HG03558 (cell line): ENCODE measurements around the gene WEE1.
"Not testable (repeated sequence)": the region's sequence is repeated elsewhere in the genome, so short reads cannot be mapped to it uniquely, and the experiment has no call there.

ENCODE experiments used
- ATAC-seq: cut with Tn5 transposase; IDR thresholded peaks from one replicate; pipeline ENCODE4 v1.9.1; 2021; ENCODE audit warnings: moderate number of reproducible peaks; ENCODE audit not compliant: unreplicated experiment; ENCODE audit errors: extremely low read depth

WEE1 gene

GRCh38 chr11:9616858-9617257 is 43.4 kb downstream of the WEE1 start:
- ATAC-seq = no peak

DNA sequence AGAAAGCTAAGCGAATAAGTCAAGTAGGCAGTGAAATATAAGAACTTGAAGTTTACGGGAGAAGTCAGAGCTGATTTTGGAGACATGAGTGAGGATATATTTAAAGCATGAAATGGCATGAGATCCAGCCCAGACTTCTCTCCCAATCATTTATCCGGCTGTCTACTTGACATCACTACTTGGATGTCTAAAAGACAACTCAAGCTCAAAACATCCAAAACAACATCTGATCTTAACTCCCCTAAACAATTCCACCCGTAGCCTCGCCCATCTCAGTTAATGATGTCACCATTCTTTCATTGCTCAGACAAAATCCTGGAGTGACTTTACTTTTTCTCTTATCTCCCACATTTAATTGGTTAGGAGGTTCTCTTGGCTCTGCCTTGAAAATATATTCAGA is 44.5 kb downstream of the WEE1 start:
- ATAC-seq = no peak

DNA sequence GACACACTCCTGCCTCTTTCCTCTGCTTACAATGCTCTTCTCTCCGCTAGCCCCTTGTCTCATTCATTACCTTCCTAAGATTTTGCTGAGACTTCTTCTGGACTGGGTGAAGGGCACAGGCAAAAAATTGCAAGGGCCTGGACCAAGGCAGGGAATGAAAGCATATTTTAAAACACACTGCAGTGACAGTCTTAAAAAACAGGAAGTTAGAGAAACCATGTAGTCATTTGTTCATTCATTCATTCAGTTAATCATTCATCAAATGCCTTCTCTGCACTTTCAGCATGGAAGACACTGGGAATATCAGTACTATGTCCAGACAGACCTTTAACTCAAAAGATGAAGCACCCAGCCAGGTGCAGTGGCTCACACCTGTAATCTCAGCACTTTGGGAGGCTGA is 45.5 kb downstream of the WEE1 start:
- ATAC-seq = no peak

DNA sequence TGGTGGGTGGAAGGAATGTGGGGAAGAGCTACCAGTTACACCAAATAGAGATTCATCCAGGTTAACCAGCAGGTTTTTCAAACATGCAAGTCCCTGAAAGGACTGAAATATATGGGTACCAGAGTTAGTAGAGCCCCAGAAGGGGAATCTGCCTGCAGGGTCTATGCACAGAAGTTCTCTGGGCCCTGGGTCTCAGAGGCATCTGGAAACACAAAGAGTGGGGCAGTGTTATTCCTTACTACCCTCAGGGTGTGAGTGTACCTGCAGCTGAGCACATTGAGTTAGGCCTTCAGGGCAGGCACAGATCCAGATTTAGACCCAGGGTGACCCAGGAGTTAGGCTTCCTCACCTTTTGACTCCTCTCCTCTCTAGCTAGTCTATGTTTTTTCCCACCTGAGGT is 46.5 kb downstream of the WEE1 start:
- no peak for ATAC-seq

- ATAC-seq = not testable (repeated sequence)
Measured at GRCh38 chr11:9622353-9622752, 48.9 kb downstream of the WEE1 start.

DNA sequence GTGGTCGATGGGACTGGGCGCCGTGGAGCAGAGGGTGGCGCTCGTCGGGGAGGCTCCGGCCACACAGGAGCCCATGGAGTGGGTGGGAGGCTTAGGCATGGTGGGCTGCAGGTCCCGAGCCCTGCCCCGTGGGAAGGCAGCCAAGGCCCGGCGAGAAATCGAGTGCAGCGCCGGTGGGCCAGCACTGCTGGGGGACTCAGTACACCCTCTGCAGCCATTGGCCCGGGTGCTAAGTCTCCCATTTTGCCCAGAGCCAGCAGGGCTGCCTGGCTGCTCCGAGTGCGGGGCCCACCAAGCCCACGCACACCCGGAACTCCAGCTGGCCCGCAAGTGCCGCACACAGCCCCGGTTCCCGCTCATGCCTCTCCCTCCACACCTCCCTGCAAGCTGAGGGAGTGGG is 49.6 kb downstream of the WEE1 start:
- not testable (repeated sequence) for ATAC-seq

GRCh38 chr11:9624448-9624847 is 51.0 kb downstream of the WEE1 start:
- ATAC-seq = no peak

- ATAC-seq = no peak
Measured at GRCh38 chr11:9625162-9625561, 51.7 kb downstream of the WEE1 start.

DNA sequence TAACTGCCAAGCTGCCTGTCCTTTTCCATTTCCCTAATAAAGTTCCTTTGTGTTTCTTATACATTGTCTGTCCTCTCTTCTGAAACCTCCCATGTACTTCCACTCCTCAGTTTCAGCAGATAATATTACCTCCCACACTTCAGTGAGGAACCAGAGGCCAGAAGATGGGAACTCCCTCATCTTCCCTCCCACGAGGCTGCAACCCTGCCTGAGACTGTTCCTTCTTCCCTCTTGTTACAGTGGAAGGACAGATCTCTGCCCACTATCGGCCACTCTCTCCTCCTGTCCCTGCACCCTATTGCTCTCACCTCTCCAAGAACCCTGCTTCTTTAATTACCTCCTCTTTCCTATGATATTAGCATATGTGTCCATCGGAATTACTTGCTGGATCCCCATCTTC is 52.3 kb downstream of the WEE1 start:
- no peak for ATAC-seq

DNA sequence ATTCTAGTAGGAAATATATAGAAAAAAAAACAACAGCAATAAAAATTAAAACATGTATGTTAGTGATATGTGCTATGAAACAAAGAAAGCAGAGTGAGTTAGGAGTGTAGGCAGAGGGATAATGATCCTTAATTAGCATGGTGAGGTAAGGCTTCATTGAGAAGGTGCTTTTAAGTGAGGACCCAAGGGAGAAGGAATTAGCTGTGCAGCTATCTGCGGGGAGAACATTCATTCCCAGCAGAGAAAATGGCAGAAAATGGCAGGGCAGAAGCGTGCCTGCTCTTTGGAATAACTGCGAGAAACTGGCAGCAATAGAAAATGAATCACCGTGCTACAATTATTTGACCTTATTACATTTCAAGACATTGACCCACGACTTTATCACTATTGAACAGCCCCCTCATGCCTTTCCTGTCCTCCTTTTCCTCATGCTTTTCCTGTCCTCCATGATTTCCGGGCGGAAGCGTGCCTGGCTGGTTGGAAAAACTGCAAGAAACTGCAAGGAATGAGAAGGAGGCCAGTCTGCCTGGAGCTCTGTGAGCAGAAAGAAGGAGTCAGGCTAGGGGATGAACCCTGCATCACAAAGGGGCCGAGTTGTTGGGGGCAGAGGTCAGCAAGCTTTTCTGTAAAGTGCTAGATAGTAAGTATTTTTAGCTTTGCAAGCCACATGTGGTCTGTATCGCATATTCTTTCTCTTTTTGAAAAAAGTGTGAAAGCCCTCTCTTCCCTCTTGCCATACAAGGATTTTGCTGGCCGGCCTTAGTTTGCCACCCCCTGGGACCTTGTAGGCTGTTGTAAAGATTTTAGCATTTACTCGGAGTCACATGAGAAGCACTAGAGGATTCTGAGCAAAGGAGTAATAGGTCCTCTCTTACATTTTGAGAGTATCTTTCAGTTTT is 53.3 kb downstream of the WEE1 start:
- no peak for ATAC-seq

- ATAC-seq = no peak
Measured at GRCh38 chr11:9629064-9629463, 55.6 kb downstream of the WEE1 start.

GRCh38 chr11:9633679-9634078 is 60.2 kb downstream of the WEE1 start:
- no peak for ATAC-seq

DNA sequence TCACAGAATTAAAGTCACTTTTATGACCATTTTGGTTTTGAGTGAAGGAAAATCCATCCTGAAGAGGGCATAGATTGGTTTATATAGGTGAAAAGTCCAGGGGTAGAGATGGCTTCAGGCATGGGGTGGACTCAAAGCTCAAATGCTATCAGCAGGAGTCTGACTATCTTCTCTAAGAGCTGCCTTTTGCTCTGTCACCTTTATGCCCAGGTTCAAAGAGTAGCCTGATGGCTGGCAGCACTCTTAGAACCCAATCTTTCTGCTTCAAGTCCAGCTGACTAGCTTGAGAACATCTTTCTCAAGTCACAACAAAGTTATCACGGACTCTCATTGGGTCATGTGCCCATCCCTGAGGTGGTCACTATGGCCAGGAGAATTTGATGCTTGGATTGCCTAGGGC is 63.2 kb downstream of the WEE1 start:
- no peak for ATAC-seq

DNA sequence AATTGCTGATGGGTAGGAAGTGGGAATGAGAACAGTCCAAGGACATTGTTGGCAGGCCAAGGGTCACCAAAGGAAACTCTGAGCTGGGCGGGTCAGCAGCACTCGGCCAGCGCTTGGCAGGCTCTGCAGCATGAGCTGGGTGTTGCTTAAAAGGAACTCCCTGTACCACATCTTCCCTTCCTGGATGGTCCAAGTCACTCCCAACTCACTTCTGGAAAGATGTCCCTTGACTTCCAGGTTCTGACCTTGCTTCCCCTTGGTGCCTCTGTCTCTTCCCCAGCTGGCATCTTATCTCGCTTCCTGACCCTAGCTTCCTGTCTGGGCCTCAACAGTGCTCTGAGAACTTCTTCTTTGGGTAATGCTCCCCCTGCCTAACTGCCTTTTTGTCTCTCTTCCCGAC is 65.6 kb downstream of the WEE1 start:
- ATAC-seq = no peak
